Measurements from ENCODE around the gene CPD.

CPD gene

DNA sequence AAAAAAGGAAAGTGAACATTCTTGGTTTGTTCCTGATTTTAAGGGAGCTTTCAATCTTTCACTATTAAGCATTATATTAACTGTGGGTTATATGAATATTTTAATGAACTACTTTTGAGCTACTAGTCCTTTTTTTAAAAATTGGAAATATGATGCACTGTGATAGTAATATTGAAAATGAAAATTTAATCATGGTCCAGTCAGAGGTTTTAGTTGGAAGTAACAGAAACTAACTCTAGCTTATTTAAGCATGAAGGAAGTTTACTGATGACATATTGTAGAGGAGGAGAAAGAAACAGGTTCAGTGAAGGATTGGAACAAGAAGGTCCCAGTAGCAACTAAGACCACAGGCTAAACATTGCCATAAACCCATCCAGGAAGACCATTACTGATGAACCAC is 24.0 kb upstream of the CPD start:
- no peak for DNase-seq (ENCODE audit: low spot score)

DNA sequence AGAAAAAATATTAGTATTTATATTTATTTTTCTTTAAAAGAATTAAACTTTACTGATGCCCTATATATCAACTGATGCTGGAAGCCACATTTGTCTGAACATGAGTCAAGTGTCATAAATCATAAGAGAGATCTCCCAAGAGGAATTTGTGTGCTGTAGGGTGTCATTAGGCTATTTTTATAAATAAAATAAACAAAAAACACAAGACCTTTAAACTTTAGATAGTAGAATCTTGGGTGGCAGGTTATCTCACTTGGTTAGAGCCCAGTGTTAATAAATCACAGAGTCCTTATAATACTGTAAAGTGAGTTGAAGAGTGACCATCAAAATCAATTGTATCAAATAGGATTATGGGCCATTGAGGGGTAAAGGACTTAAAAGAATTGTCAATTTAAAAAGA is 21.3 kb upstream of the CPD start:
- no peak for DNase-seq (ENCODE audit: low spot score)

DNA sequence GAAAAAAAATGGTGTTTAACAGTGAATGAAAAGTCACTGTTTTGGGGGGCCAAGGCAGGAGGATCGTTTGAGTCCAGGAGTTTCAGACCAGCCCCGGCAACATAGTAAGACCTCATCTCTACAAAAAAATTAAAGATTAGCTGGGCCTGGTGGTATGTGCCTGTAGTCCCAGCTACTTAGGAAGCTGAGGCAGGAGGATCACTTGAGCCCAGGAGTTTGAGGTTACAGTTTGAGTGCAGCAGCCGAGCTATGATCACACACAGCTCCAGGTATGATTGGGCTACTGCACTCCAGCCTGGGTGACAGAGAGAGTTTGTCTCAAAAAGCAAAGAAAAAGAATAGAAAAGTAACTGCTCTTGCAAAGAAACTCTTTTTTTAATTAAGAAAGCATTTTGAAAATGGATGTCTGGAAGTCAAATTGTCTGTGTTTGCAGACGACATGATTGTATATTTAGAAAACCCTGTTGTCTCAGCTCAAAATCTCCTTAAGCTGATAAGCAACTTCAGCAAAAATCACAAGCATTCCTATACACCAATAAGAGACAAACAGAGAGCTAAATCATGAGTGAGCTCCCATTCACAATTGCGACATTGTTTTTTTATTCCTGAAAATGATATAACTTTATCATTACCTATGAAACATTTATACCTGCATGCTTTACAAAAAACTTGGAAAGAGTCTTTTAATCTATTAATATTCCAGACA is 20.5 kb upstream of the CPD start:
- no peak for DNase-seq (ENCODE audit: low spot score)

DNA sequence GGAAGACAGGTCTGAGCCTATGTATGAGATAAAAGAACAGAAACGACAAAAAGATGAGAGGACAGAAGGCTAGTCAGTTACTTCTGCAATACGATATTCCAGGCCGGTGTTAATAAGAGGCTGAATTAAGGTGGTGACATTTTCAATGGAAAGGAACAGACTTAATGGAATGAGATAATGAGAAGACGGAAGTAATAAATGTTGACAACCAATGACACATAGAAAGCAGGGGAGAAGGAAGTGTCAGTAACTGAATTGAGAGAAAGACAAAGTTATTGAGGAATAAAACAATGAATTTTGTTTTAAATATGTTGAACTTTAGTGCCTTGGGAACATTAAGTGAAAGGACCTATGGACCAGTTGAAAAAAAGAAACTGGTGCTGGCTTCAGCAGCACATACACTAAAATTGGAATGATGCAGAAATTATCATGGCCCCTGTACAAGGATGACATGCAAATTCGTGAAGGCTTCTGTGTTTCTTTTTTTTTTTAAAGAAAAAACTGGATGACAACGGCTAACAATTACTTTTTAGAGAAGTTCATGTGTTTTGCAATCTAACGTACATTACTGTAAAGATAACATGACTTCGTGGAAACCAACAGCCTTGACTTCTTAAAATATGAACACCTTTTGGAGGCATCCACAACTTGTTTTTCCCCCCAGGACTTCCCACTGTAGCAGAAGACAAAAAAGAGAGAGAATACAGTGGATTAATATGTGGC is 18.5 kb upstream of the CPD start:
- DNase-seq (ENCODE audit: low spot score) = no peak

DNA sequence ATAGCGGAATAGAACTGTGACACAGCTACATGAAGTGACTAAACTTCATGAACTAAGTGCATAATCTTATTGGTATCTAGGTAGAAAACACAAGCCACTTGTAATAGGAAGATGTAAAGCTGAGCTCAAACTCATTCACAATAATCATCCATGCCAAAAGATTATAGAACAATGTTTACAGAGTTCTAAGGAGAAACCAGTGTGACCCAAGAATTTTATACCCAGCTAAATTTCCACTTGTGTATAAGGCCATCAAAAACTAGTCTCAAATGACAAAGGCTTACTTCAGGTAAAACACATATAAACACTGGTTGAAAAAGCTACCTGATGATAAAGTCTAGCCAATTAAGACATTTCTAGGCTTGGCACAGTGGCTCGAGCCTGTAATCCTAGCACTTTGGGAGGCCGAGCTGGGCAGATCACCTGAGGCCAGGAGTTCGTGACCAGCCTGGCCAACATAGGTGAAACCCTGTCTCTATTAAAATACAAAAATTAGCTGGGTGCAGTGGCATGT is 16.9 kb upstream of the CPD start:
- DNase-seq (ENCODE audit: low spot score) = no peak

DNA sequence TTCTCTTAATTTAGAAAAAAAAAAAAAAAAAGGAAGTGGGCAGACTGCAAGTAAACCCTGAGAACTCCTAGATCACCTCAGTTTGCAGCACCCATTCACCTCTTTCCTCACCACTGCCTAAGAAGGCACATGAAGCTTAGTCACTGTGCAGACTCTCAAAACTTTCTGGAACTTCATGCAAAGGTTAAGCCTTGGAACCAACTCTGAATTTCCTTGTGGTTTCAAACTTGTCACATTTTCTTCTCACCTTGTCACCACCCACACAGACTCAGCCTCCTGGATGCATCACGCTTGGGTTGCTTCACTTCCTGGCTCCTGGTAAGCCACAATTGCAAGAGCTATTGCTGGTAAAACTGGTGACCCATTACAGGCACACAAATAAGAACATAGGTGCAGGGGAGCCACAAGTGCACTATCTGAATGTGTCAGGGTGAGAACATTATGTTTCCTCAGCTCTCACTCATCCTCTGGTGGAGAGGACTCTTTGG is 15.0 kb upstream of the CPD start:
- DNase-seq (ENCODE audit: low spot score) = peak; percentile 28

DNA sequence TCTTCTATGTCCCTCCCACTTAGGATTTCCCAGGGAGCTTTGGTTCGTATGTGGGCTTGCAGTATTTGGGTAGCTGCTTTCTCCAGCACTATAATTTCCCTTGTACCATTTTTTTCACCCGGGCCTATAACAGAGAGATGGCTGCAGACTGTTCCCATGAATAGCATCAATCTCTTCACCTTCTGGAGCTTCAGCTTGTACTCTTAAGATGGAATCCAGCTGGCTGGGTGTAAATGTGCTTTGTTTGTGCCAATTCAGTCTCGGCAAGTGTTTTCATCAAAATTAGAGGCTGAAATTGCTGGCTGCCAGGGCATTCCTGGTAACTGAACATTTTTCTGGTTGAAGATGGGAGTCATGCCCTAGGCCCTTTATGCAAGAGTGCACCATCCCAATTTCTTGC is 12.2 kb upstream of the CPD start:
- no peak for DNase-seq (ENCODE audit: low spot score)

DNA sequence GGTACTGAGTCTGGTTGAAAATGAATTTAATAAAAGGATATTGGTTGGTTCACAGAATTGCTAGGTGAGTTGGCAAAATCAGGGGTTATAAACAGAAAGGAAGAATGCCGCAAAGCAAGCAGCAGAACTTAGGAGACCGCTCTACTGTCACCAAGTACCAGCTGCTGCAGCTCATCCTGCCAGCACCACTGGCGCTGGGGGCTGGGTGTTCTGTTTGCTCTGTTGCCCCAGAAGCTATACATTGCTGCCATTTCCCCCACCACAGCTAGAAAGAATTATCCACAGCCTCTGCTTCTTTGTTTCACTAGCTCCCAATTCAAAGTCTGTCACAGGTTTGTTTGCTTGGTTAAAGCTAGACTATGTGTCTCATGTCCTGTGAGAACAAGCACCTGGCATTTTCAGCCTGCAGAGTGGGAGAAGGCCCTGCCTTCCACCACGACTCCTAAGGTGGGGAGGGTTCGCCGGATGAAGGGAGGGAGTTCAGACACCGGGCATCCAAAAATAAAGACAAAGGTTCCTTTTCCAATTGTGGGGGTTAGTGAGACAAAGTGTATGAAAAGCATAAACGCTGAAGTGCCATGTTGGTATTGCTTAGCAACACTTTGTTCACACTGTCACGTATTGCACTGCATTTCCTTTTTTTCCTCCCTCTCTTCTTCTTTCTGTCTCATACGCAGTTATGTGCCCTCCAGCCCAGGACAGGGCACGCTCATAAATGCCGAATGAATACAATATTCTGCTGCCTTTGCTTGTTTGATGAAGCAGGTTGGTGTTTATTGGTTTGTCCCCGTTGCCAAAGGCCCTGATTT is 9.6 kb upstream of the CPD start:
- DNase-seq (ENCODE audit: low spot score) = no peak

DNA sequence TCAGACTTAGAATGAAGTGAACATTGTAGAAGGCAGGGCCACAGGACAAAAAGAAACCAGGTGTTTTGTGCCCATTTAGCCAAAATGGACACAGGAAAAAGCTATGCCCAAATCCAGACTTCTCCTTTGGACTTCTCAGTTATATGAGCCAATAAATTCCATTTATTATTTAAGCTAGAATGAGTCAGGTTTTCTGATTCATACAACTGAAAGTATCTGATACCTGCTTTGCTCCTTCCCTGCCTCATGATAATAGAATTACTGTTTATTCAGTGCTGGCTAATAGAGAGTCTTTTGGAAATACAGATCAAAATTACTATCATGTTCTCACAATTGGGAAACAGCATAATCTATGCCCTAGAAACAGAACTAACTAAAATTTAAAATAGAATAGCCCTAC is 8.7 kb upstream of the CPD start:
- DNase-seq (ENCODE audit: low spot score) = no peak

DNA sequence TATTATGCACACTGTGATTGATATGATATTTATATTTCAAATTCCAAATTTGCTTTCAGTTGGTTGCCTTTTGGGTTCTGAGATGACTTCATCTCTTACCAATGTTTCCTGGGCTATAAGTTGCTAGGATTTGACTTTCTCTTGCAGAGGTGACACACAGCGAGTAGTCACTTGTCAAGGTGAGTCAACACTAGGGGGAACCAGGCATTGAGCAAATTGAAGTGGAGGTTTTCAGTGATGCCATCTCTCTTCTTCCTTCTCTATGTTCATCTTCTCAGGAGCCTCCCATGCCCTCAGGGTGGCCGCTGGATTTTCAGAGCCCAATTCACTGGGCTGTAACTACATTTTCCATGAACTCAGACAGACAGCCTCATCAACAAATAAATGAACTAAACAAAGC is 6.0 kb upstream of the CPD start:
- DNase-seq (ENCODE audit: low spot score) = no peak

DNA sequence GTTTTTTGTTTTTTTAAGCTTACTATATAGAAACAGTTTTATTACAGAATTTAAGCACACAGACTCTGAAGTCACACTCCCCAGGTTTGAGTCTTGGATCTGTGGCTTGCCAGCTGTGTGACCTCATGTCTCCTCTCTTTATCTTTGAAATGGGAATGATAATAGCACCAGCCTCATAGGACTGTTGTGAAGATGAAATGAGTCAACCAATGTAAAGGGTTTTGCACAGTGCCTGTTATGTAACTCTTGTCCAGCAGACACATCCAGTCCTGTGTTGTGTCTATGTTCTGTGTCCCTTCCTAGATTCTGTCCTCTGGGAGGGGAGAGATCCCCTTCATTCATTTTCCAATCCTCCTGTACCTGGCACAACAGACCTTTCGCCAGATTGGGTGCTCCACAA is 3.1 kb upstream of the CPD start:
- no peak for DNase-seq (ENCODE audit: low spot score)

DNA sequence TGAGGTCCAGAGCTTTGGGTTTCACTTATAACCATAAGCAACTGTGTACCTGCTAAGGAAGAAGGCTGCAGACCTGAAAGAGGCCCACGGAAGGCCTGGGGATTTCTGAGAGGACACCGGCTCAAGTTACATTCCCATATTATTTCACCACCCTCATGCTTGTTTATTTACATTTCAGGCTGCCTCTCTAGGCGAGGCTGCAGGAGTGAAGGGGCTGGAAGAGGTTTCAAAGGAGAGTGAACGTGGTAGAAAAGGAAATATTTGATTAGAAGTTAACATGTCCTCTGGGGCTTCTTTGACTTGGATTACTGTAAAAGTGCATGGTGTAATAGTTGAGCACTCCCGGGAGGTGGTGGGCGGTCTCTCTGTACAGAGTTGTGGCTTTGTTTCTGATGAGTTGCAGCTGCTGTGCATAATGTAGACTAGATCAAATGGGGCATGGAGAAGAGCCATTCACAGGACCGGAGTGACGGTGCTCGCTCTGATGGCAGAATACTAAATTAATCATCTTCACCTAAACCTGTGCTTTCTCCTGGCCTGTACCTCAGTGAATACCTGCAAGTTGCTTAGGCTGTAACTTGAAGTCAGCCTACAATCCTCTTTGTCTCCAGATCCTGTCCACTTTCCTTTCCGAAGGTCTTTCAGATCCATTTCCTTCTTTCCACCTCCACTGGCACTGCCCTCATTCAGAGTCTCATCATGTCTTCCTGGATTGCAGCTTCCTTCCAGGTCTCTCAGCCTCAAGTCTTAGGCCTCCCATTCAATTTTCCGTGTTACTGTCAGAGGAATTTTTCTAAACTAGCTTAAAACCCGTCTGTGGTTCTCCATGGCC is 1.9 kb upstream of the CPD start:
- DNase-seq (ENCODE audit: low spot score) = peak; percentile 28

DNA sequence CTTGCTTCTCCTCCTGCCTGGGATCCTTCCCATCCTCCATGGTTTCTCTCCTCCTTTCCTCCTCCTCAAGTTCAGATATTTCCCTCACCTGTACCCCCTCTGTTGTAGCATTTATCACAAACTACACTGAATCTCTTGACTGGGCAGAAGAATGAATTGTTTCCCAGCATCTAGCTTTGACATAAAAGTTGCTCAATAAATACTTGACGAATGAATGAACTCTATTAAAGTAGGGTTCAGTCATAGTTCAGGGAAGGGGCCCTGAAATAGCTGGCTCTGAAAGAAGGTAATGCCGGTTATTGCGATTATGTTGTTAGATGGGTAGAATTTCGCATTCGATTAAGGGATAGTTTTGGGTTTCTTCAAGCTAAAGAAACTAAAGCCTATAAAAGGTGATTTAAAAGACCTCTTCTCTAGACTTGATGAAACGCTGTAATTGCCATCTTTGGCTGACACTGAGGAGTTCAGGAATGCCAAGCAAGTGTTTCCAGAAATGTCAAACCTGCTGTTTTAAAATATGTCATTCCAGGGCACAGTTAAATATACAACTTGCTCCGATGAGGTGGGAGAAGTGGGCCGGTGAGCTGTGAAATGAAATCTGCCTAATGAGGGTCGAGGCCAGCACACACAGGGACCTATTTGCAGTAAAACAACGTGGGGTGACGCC is 1.0 kb upstream of the CPD start:
- DNase-seq (ENCODE audit: low spot score) = no peak

DNA sequence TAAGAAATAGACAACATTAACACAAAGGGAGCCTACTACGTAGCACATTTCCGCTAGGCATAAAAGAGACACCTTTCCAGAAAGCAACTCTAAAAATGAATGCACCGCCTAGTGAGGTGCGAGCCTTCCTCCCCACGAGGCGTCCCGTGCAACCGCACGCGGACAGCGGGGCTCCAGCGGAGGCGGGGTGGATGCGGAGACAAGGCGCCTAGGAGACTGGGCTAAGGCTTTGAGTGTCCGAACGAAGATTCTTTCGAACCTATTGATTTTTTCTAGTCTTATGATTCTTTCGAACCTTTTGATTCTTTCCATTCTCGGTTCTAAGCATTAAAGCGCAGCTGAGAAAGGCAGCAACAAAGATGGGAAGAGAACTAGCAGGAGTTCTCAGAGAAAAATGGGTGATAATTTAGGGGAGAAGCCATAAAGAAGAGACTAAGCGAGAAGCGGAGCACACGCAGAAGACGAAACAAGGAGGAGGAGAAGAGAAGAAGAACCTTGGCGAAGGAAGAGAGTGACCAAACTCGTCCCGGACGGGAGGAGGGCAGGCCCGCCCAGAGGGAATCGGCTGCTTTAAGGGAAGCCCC is 394 bp upstream of the CPD start:
- DNase-seq (ENCODE audit: low spot score) = no peak

DNA sequence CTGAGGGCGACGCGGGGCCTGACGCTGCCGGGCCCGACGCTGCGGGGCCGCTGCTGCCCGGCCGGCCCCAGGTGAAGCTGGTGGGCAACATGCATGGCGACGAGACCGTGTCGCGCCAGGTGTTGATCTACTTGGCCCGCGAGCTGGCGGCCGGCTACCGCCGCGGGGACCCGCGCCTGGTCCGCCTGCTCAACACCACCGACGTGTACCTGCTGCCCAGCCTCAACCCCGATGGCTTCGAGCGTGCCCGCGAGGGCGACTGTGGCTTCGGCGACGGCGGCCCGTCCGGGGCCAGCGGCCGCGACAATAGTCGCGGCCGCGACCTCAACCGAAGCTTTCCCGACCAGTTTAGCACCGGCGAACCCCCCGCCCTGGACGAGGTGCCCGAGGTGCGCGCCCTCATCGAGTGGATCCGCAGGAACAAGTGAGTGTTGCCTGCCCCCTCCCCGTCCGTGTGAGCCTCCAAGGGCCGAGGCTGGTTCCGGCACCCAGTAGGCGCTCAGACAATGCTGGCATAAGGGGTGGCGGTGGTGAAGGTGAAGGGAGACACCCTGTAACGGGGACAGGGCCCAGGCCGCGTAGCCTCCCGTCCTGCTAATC is 676 bp downstream of the CPD start:
- no peak for DNase-seq (ENCODE audit: low spot score)

DNA sequence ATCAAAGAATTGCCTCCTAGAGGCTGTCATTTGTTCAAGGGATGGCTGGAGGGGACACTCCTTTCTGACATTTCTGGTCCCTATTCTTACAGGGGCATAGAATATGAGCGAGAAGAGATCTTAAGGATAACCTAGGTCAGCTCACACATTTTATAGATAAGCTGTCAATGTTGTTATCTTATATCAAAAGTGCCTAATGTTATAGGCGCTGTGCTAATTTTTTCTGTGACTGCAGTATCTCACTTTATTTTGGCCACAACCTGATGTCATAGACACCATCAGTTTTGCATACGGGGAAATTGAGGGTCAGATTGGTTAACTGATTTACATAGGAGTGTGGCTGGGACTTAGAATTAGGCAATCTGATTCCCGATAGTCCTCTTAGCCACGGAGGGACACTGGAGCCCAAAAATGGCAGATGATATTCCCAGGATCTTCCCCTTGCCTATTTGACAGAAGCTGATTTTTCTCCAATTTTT is 1.2 kb downstream of the CPD start:
- DNase-seq (ENCODE audit: low spot score) = no peak

DNA sequence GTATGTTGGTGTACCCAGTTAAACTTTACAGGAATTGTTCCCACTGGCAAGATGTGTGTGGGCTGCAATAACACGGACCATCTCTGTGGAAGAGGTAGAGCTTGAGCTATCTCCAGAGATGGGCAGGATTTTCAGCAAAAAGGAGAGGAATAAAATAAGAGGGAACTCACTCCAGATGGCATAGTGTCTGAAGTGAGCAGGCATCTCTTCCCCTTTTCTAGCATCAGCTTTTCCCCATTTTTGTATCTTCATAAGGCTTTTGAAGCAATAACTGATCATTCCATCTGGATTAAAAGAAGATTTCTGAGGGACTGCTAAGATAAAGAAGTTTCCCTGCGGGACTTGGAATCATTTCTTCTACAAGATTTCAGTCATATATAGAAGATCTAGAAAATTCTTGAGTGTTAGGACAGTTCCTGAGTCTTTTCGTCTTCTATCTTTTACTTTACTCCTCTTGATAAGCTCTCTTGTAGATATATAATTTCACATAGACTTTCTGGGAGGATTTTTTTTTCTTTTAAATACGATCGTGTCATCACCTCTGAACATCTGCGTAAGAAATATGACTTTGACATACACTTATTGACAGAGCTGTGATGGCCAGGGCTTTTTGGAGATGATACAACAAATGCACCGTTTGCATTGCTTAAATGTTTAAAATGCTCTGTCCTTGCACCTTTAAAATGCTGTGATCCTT is 2.1 kb downstream of the CPD start:
- no peak for DNase-seq (ENCODE audit: low spot score)

DNA sequence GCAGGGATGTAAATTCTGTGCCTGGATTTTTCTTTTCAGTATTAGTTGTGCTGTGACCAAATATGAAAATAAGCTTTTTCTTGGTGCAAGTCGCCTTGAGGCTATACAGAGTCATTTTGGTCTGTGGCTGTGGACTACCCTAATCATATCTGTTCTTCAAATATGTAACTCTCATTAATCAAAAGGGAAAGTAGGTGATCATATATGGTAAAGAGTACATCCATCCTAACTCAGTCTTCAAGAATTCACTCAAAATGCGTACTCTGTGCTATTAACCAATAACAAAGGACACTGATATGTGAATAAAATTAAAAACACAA is 2.6 kb downstream of the CPD start:
- DNase-seq (ENCODE audit: low spot score) = no peak

DNA sequence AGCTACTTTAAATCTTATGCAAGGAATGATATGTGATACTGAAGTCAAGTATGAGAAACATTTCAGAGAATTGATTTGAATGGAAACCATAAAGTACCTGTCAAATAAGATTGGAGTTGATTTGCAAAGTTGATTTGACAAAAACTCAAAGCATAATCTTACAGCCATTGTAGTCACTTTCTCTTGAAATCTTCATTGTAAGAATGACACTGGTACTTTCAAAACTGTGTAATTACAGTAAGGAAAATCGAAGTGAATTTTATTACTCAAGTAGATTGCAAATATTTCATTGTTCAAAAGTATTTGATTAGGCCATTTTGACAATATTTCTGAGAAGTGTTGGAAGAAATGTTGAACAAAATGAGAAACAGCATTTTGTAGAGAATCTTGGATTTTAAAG is 3.6 kb downstream of the CPD start:
- DNase-seq (ENCODE audit: low spot score) = no peak
